Trophoblast cell (in vitro differentiated cells and primary cell): ENCODE measurements around the gene SLC9C2.

Experiments
- DNase-seq, 2 donors: peaks; one replicate each; pipeline ENCODE4 v3.0.0-alpha.2; 2016
- H2AFZ ChIP-seq: 2 replicates; pipeline ENCODE4 v1.6.1; 2013; ENCODE audit warnings: low read length, moderate library complexity, mild to moderate bottlenecking; ENCODE audit not compliant: insufficient read depth, poor library complexity
- H2AK5ac ChIP-seq: 2 replicates; pipeline ENCODE4 v1.6.1; 2013; ENCODE audit warnings: mild to moderate bottlenecking, low read length
- H2BK120ac ChIP-seq: 2 replicates; pipeline ENCODE4 v1.6.1; 2013; ENCODE audit warnings: low read length, mild to moderate bottlenecking, moderate library complexity; ENCODE audit not compliant: insufficient read depth, poor library complexity
- H2BK12ac ChIP-seq: 2 replicates; pipeline ENCODE4 v1.6.1; 2013; ENCODE audit warnings: mild to moderate bottlenecking, low read length, moderate library complexity
- H2BK5ac ChIP-seq: 2 replicates; pipeline ENCODE4 v1.6.1; 2013; ENCODE audit warnings: low read length, low read depth, moderate library complexity, mild to moderate bottlenecking; ENCODE audit not compliant: poor library complexity
- H3K14ac ChIP-seq: 2 replicates; pipeline ENCODE4 v1.6.1; 2013; ENCODE audit warnings: mild to moderate bottlenecking, low read length
- H3K18ac ChIP-seq: 2 replicates; pipeline ENCODE4 v1.6.1; 2013; ENCODE audit warnings: mild to moderate bottlenecking, low read length
- H3K23ac ChIP-seq: 2 replicates; pipeline ENCODE4 v1.6.1; 2013; ENCODE audit warnings: low read length
- H3K27ac ChIP-seq: 2 replicates; pipeline ENCODE4 v1.5.1; 2013; ENCODE audit warnings: low read depth, mild to moderate bottlenecking, inconsistent platforms, low read length, moderate library complexity
- H3K27me3 ChIP-seq: 2 replicates; pipeline ENCODE4 v1.6.1; 2013; ENCODE audit warnings: inconsistent platforms, mild to moderate bottlenecking, low read length, moderate library complexity; ENCODE audit not compliant: insufficient read depth
- H3K36me3 ChIP-seq, 2 experiments: 1 replicate in 1 of 2; 2 replicates in 1 of 2; pipeline ENCODE4 v1.6.1; 2013; ENCODE audit warnings: low read length in 2 of 2, mild to moderate bottlenecking in 2 of 2, moderate library complexity in 1 of 2; ENCODE audit not compliant: insufficient read depth in 2 of 2, control insufficient read depth in 1 of 2
- H3K4ac ChIP-seq: 2 replicates; pipeline ENCODE4 v1.6.1; 2013; ENCODE audit warnings: low read depth, mild to moderate bottlenecking, low read length, moderate library complexity
- H3K4me1 ChIP-seq, 2 experiments: 1 replicate in 1 of 2; 2 replicates in 1 of 2; pipeline ENCODE4 v1.6.1; 2013; ENCODE audit warnings: low read length in 2 of 2, mild to moderate bottlenecking in 2 of 2, moderate library complexity in 1 of 2; ENCODE audit not compliant: insufficient read depth in 2 of 2, control insufficient read depth in 1 of 2
- H3K4me2 ChIP-seq: 2 replicates; pipeline ENCODE4 v1.6.1; 2013; ENCODE audit warnings: inconsistent platforms, mild to moderate bottlenecking, low read length, moderate library complexity
- H3K4me3 ChIP-seq: 2 replicates; pipeline ENCODE4 v1.5.1; 2013; ENCODE audit warnings: mild to moderate bottlenecking, low read depth, low read length, inconsistent platforms
- H3K79me1 ChIP-seq: one replicate; pipeline ENCODE4 v1.6.1; 2013; ENCODE audit warnings: low read length
- H3K79me2 ChIP-seq: 2 replicates; pipeline ENCODE4 v1.6.1; 2013; ENCODE audit warnings: low read length, mild to moderate bottlenecking; ENCODE audit not compliant: control insufficient read depth, insufficient read depth, poor library complexity
- H3K9ac ChIP-seq: 2 replicates; pipeline ENCODE4 v1.6.1; 2013; ENCODE audit warnings: mild to moderate bottlenecking, low read length
- H3K9me3 ChIP-seq: 2 replicates; pipeline ENCODE4 v1.6.1; 2013; ENCODE audit warnings: low read depth, mild to moderate bottlenecking, control low read depth, inconsistent platforms, low read length; ENCODE audit not compliant: insufficient read depth
- H4K12ac ChIP-seq: 2 replicates; pipeline ENCODE4 v1.6.1; 2013; ENCODE audit warnings: low read depth, mild to moderate bottlenecking, low read length, moderate library complexity
- H4K8ac ChIP-seq: 2 replicates; pipeline ENCODE4 v1.6.1; 2013; ENCODE audit warnings: low read depth, mild to moderate bottlenecking, low read length, moderate library complexity
- H4K91ac ChIP-seq: one replicate; pipeline ENCODE4 v1.6.1; 2013; ENCODE audit warnings: low read depth, mild to moderate bottlenecking, low read length, moderate library complexity
- WGBS: extraction: QIAGEN DNeasy Blood & Tissue Kit; methylation state at CpG from one replicate; pipeline ENCODE4 v1.1.7; 2013; ENCODE audit warnings: missing lambda C conversion rate; ENCODE audit not compliant: insufficient read length, insufficient coverage; ENCODE audit errors: extremely low coverage; 5-methylcytosine and 5-hydroxymethylcytosine counted together

Gene SLC9C2

DNA sequence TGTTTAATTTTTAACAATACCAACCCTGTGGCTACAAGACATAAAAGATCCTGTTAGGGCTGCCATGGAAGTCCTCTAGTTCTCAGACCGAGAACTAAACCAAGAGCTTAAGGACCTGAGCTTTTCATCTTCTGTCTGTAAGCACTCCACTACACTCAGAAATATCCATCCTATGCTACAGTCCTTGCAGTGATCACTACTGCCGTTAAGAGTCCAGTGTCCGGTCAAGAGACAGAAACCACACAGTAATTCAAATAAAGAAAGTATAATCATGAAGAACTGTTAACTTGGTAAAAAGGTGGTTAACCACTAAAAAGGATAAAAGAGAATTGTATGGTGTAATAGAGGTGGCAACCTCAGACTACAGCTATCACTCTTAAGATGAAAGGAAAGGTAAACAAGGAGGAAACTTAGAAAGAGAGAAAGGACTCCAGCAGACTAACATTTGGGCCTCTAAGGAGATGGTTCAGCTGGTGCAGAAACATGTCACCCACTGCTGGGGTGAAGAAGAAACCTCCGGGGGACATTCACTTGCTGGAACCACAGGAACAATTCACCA is 147.8 kb downstream of the SLC9C2 start:
- Histone ChIP-seq H3K36me3 (peaks cover 3 to 5% of the 10 kb centered on the region in 2 experiments), H3K4me1 (no peaks in the 10 kb centered on the region), H3K9ac (no peak overlapping the region), H4K8ac (no peak overlapping the region), H3K27ac (no peak overlapping the region), H3K4me2 (no peak overlapping the region), H2AK5ac (no peak overlapping the region), H3K27me3 (no peaks in the 10 kb centered on the region), H2BK120ac (no peak overlapping the region), H4K91ac (no peak overlapping the region), H3K4me3 (no peak overlapping the region), H3K18ac (no peak overlapping the region), H2BK12ac (no peak overlapping the region), H3K79me1 (no peaks in the 10 kb centered on the region), H3K79me2 (no peaks in the 10 kb centered on the region), H3K9me3 (no peaks in the 10 kb centered on the region), H3K4ac (no peak overlapping the region), H3K23ac (no peak overlapping the region), H4K12ac (no peak overlapping the region), H3K14ac (no peak overlapping the region), H2AFZ (no peak overlapping the region), H2BK5ac (no peak overlapping the region)
- no peak for DNase-seq
- WGBS, result no CpG with 5 or more reads among the region's 4 CpGs

DNA sequence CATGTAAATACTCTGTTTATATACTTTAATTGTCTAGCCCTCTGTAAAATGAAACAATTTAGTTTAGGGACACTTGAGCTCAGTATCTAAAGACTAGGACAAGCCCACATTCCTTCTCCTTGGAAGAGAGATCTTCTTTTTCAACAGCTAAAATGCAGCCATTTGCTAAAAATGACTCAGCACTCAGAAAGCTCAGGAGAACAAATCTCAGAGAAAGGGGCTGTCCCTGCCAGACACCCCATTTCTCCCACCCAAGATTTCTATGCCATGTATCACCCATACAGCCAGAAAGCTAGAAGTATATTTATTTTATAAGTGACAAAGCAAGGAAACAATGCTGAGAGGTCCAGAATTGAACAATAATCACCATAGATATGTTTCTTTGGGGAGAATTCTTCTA is 148.9 kb downstream of the SLC9C2 start:
- Histone ChIP-seq H2AK5ac (no peak overlapping the region), H3K4ac (no peak overlapping the region), H3K79me1 (no peaks in the 10 kb centered on the region), H3K23ac (no peak overlapping the region), H3K27me3 (no peaks in the 10 kb centered on the region), H2BK12ac (no peak overlapping the region), H3K9me3 (no peaks in the 10 kb centered on the region), H3K9ac (no peak overlapping the region), H3K4me3 (no peak overlapping the region), H3K4me2 (no peak overlapping the region), H3K18ac (no peak overlapping the region), H2AFZ (no peak overlapping the region), H2BK120ac (no peak overlapping the region), H3K14ac (no peak overlapping the region), H2BK5ac (peak overlapping the region; percentile 21), H3K79me2 (no peaks in the 10 kb centered on the region), H4K91ac (no peak overlapping the region), H4K8ac (no peak overlapping the region), H3K36me3 (no peaks in the 10 kb centered on the region), H3K27ac (no peak overlapping the region), H3K4me1 (peaks cover 0 to 2% of the 10 kb centered on the region in 2 experiments), H4K12ac (no peak overlapping the region)
- no peak for DNase-seq

DNA sequence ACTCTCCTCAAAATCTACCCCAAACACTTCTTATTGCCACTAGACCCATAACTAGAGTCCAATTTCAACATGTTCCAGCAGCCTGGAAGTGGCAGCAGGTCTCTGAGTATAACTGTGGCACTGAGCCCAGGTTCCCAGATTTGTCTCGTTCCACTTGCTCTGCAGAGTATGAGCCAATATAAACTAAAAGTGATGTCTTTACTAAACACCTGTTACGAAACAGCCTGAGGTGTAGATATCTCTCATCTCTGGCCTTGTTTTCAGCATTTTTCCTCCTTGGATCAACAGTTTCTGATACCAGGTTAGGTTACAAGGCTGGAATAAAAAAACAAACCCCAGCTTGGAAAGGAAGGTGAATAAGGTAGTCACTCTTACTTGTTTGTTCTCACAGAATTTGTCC is 150.9 kb downstream of the SLC9C2 start:
- Histone ChIP-seq H2BK120ac (no peak overlapping the region), H2AK5ac (no peak overlapping the region), H3K23ac (no peak overlapping the region), H3K4ac (no peak overlapping the region), H4K91ac (no peak overlapping the region), H3K4me3 (no peak overlapping the region), H3K27ac (no peak overlapping the region), H3K9ac (no peak overlapping the region), H3K27me3 (no peaks in the 10 kb centered on the region), H3K79me2 (no peaks in the 10 kb centered on the region), H3K14ac (no peak overlapping the region), H3K79me1 (no peaks in the 10 kb centered on the region), H3K4me2 (no peak overlapping the region), H3K36me3 (no peaks in the 10 kb centered on the region), H3K18ac (no peak overlapping the region), H2AFZ (no peak overlapping the region), H2BK5ac (no peak overlapping the region), H3K9me3 (no peaks in the 10 kb centered on the region), H3K4me1 (peaks cover 0 to 2% of the 10 kb centered on the region in 2 experiments), H4K12ac (no peak overlapping the region), H2BK12ac (no peak overlapping the region), H4K8ac (no peak overlapping the region)
- no CpG with 5 or more reads among the region's 2 CpGs for WGBS
- no peak for DNase-seq
